ENCODE results near the gene SEMA4D.

GRCh38 chr9:89448381-89448780 is 49.5 kb downstream of the SEMA4D start:
- TF ChIP-seq CTCF (IDR thresholded peaks at IDR 0.05; ENCODE audit: low read depth, low read length) = no peak
- no peak for TF ChIP-seq EZH2phosphoT487 (IDR thresholded peaks at IDR 0.05; ENCODE audit: low read depth)
